IPS-18c (cell line): ENCODE data around the gene GALNT12.

ENCODE experiments used
- H3K4me3 ChIP-seq: 2 replicates; pipeline ENCODE4 v1.7.0; 2013; ENCODE audit warnings: low read depth, mild to moderate bottlenecking, low read length, moderate library complexity; ENCODE audit not compliant: insufficient read depth
- H3K9me3 ChIP-seq: one replicate; pipeline ENCODE4 v1.6.1; 2013; ENCODE audit warnings: mild to moderate bottlenecking, low read length, moderate library complexity; ENCODE audit not compliant: control insufficient read depth, insufficient read depth

Gene GALNT12, protein sequence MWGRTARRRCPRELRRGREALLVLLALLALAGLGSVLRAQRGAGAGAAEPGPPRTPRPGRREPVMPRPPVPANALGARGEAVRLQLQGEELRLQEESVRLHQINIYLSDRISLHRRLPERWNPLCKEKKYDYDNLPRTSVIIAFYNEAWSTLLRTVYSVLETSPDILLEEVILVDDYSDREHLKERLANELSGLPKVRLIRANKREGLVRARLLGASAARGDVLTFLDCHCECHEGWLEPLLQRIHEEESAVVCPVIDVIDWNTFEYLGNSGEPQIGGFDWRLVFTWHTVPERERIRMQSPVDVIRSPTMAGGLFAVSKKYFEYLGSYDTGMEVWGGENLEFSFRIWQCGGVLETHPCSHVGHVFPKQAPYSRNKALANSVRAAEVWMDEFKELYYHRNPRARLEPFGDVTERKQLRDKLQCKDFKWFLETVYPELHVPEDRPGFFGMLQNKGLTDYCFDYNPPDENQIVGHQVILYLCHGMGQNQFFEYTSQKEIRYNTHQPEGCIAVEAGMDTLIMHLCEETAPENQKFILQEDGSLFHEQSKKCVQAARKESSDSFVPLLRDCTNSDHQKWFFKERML

DNA sequence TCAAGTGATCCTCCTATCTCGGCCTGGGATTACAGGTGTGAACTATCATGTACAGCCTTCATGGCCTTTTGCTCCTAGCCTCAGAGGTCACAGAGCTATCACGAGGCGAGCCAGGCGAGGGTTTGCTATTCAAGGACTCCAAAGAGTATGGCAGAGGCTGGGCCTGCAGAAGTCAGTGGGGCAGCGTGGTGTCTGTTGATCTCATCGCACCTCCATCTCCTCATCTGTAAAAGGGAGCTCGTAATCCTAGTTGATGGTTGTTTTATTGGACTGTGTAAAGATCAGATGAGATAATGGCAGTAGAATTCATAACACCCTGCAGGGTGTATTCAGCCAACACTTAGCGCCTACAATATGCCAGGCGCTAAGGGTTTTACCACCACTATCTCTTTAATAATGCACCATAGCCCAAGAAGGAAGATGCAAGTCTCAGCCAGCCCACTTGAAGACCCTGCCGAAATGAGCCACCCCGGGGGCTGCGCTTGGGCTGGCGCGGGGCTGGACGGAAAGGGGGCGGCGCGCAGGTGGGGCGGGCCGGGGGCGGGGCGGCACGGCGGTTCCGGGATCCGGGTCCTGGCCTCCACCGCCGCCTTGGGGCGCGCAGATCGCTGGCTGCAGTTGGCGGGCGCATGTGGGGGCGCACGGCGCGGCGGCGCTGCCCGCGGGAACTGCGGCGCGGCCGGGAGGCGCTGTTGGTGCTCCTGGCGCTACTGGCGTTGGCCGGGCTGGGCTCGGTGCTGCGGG lies at the start of gene GALNT12:
TSS of gene GALNT12 (plus strand) at position 601 of the 744 bp plus-strand sequence. CDS start at position 630, 29 bp downstream.
- Histone ChIP-seq H3K9me3 (no peaks in the 10 kb centered on the region), H3K4me3 (peak within 1 kb of the TSS; percentile 69)

DNA sequence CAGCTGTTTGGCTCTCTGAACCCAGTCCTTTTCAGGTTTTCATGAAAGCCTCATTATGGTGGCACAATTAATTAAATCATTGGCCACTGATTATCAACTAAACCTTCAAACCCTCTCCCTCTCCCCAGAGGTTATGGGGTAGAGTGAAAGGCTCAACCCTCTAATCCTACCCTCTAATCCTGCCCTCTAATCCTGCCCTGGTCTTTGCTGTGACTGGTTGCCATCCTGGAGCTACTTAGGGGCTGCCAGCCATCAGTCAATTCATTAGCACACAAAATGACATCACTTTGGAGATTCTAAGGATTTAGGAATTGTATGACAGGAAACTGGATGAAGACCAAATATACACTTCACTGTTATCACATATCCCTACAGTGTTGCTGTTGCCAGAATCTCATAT lies 47.2 kb upstream of the GALNT12 start:
- no peaks in the 10 kb centered on the region for H3K9me3 ChIP-seq
- H3K4me3 ChIP-seq: no peak overlapping the region

DNA sequence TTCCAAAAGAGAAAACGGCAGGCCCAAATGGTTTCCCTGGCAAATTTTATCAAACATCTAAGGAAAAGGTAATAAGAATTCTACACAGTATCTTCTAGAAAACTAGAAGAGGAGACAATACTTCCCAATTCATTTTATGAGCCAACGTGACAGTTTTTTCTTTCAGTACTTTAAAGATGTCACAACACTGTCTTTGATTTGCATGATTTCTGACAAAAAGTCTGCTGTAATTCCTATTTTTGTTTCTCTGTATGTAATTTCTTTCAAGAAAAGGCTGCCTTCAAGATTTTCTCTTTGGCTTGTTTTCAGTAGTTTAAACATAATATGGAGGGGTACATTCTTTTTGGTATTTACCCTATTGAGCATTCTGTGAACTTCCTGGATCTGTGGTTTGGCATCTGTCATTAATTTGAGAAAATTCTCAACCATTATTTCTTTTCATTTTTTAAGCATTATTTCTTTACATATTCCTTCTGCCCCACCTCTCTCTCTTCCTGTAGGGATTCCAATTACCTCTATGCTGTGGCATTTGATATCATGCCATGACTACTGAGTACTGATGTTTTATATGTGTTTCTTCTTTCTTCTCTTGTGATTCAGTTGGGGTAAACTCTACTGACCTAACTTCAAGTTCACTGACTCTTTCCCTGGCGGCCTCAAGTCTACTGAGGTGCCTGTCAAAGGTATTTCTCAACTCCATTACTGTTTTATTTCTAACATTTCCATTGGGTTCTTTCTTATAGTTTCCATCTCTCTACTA lies 43.3 kb upstream of the GALNT12 start:
- no peak overlapping the region for H3K4me3 ChIP-seq
- no peaks in the 10 kb centered on the region for H3K9me3 ChIP-seq

DNA sequence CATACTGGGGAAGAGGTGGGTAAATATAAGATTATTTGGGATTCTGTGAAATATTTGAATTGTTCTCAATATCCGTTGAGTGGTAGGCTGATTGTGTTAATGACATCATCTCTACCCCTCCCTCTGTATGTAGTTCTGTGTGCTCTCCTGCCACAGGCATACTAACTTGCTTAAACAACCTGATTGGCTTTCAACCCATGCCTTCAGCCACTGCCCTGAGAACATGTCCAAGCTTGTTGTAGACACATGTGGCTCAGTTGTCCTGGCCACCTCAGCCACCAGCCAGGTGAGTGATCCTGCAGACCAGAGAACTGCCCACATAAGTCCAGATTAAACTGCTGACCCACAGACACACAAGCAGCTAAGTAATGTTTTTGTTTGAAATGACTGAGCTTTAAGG lies 42.2 kb upstream of the GALNT12 start:
- no peaks in the 10 kb centered on the region for H3K9me3 ChIP-seq
- H3K4me3 ChIP-seq: no peak overlapping the region

DNA sequence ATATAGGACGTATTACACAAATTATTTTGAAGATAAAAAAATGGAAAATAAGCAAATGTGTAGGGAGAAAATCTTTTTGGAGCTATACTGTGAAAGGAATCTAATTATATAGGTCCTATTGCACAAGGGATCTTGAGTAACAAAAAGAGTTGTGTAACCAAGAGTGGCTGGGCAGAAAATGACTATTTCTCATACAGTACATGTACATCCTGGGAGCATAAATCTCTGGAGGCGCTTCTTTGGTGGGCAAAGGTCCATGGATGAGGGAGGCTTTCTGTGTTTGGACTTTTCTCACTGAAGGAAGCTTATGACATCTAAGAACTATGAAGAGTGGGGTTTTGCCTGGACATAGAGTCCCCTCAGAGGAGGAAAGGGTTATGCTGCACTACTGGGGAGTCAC lies 40.9 kb upstream of the GALNT12 start:
- H3K4me3 ChIP-seq: no peak overlapping the region
- no peaks in the 10 kb centered on the region for H3K9me3 ChIP-seq

DNA sequence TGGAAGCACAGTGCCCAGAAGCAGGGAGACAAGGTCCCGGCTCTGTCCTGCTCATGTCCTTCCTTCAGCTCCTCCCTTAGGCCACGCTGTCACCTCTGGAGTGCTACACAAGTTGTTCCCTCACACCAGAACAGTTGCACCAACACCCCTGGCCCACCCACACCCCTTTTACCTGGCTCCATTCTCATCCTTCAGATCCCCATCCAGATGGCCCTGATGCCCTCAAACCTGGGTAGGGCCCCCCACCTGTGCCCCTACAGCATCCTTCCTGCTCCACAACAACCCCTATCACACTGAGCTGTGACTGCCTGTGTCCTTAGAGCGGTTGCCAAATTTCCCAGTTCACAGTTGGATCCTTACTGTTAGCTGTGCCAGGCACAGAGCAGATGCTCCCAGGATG lies 40.3 kb upstream of the GALNT12 start:
- Histone ChIP-seq H3K9me3 (no peaks in the 10 kb centered on the region), H3K4me3 (no peak overlapping the region)

DNA sequence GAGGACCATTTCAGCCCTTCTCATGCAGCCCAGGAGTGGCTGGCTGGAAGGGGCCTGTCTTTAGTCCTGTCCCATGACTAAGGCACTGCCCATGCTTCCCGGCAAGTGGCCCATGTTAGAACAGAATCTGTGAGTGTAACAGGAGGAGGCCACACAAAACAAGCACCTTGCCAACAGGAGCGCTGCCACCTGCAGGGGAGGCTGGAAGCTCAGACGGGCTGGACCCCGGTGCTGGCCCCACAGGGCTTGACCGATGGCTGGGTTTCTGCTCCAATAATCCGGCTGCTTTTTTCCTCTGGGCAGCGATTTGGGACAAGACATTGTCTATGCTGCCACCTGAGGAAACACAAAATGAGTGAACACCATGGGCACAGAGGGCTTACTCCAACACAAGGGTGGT lies 39.6 kb upstream of the GALNT12 start:
- Histone ChIP-seq H3K4me3 (no peak overlapping the region), H3K9me3 (no peaks in the 10 kb centered on the region)

DNA sequence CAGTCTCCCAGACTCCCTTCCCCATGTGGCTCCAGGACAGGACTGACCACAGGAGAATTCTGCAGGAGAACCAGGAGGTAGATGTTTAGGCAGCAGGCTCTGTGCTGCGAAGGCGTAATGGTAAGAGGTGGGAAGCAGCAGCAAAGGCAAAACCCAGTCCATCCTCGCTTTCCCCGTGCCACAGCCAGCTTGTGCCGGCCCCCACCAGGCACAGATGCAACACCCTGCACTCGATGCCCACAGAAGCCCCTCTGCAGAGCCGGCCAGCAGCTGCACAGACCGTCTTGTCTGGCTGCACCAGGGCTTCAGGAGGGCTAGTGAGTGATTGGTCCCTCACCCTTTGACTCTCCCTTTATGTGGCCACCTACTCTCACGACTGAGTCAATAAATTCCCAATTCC lies 39.1 kb upstream of the GALNT12 start:
- Histone ChIP-seq H3K4me3 (no peak overlapping the region), H3K9me3 (no peaks in the 10 kb centered on the region)

DNA sequence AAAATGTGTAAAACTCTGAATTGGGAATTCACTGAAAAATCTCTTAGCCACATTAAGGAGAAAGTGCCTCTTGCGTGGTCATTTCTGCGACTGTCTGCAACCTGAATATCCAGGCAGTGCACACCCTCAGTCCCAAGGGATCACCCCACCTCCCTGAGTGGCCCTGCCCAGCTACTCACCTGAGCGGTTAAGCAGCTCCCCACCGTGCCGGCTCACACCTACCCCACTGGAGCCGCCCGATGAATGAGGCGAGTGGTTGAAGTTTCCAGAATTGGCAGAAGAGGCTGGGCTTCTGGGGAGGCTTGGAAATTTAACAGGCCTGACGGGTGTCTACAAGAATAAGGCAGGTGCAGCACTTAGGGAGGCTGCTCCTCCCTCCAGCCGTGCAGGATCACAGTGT lies 36.8 kb upstream of the GALNT12 start:
- Histone ChIP-seq H3K4me3 (no peak overlapping the region), H3K9me3 (no peaks in the 10 kb centered on the region)

DNA sequence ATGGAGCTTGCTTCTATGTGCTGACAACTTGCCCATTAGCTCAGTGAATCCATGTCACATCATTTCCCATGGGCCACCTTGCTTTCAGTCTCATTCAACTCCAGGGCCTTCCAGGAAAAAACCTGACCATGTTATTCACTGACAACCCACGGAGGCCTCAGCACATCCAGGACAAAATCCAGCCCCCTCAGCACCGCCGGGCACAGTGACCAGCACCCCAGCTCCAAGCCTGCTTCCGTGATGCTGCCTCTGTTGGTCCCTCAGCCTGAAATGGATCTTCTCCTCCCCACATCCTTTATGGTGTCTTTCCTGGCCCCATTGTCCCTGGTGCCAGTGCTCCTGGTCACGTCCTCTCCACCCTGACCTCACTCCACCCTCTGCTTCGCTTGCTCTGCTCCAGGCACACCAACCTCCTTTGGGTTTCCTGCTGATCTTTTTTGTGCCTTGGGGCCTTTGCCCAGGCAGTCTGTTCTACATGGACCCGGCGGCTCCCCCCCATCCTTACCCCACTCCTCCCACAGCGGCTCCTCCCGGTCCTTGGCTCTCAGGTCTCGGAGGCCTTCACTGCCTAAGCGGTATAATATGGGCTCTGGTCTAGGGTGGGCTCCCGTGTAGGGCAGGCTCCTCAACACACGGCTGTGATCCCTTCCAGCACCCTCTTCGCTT lies 36.1 kb upstream of the GALNT12 start:
- H3K4me3 ChIP-seq: no peak overlapping the region

DNA sequence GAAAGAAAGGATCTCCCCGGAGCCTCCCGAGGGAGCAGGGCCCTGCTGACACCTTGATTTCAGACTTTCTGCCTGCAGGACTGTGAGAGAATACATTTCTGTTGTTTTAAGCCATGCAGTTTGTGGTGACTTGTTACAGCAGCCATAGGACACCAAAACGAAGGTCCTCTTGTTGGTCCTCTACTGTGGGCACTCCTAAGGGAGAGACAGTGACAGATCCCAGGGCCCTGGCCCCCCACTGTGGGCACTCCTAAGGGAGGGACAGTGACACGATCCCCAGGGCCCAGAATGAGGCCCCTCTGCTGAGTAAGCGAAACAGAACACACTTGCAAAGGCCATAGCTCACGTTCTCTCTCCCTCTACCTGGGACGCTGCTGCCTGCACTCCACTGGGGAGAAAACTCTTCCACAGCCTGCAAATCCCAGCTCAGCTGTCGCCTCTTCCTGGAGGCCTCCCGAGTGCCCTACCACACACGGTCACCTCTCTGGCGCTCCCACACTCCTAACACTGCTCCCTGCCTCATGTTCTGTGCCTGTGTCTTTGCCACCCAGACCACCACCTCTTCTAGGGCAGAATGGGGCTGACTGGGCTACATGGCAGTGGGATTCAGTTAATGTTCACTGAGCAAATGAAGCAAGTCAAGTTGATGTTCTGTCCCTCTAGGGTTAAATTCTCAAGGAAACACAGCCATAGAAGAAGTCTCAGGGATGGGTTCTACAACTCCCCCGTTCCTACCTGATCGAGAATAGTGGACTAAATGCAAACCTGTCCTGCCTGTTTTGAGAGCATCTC lies 34.9 kb upstream of the GALNT12 start:
- no peaks in the 10 kb centered on the region for H3K9me3 ChIP-seq
- H3K4me3 ChIP-seq: no peak overlapping the region

More for the DNA sequence above, 36.1 kb upstream of the GALNT12 start:
- H3K9me3 ChIP-seq: no peaks in the 10 kb centered on the region

DNA sequence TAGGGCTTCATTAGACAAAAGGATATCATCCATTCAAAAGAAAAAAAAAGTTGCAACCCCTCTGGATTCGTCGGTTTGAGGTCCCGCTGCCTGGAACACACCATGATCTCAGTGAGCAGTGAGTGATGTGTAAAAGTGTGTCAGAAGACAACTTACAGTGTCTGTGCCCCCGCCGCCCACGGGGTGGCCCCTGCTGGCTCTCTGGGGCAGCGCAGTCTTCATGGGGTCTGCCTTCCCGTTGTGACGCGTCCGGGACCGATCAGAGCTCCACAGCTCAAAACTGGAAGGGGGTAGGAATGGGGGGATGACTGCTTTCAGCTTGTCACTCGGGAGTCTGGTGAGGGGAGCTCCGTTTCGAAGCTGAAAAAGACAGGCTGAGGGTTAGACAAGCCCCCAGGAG lies 33.7 kb upstream of the GALNT12 start:
- Histone ChIP-seq H3K9me3 (no peaks in the 10 kb centered on the region), H3K4me3 (no peak overlapping the region)

DNA sequence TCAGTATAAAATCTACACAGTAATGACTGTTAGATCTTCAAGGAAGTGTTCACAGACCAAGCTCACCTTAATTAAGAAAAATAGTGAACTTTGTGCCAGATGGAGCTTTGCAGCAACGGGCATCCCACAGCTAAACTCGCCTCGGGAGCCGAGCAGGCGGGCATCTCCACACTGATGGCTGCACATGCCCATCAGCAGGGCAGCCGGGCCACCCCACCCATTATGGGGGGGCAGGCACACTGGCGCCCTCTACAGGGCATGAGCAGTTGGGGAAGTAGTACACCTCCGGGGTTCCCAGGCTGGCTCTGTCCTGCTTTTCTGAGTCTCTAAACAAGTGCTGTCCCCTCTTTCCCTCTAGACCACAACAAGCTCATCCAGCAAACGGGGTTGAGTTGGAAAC lies 32.7 kb upstream of the GALNT12 start:
- Histone ChIP-seq H3K9me3 (no peaks in the 10 kb centered on the region), H3K4me3 (no peak overlapping the region)

DNA sequence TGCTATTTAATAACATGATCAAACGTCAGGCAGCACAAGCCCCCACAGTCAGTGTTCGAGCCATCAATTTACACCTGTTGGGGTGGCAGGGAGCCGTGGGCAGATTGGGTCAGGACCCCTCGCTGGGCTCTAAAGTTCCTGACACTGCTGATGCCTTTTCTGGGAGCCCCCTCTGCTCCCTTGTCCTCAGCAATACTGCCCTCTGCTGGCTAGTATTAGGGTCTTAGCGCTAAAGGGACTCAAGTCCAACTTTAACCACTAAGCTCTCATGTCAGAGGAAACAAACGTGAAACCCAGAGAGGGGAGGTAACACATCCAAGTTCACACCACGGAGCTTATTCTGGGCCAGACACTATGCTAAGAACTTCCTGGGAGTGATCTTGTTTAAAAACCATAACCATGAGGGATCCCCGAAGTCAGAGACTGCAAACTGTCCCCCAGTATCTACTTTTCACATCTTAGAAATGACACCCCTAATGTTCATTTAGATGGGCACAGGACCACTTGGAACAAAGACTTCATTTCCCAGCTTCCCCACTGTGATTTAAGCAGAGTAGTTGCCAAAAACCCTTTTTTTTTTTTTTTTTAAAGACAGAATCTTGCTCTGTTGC lies 31.5 kb upstream of the GALNT12 start:
- H3K9me3 ChIP-seq: no peaks in the 10 kb centered on the region
- no peak overlapping the region for H3K4me3 ChIP-seq

DNA sequence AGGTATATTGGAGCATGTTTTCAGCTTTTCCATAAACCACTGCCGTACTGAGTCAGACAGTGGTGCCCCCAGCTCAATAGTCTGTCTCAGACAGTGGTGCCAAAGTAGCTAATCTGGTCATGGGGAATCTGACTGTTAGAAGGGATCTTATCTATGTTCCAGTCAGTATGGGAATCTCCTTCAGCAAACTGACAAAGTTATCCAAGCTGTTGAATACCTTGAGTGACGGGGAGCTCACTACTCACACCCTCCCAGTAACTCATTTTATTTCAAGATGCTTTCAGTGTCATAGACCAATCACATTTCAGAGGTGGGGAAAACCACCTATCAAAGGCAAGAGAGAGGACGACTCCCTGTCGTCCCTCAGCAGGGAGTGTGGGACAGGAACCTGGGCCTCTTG lies 29.9 kb upstream of the GALNT12 start:
- Histone ChIP-seq H3K9me3 (no peaks in the 10 kb centered on the region), H3K4me3 (no peak overlapping the region)

DNA sequence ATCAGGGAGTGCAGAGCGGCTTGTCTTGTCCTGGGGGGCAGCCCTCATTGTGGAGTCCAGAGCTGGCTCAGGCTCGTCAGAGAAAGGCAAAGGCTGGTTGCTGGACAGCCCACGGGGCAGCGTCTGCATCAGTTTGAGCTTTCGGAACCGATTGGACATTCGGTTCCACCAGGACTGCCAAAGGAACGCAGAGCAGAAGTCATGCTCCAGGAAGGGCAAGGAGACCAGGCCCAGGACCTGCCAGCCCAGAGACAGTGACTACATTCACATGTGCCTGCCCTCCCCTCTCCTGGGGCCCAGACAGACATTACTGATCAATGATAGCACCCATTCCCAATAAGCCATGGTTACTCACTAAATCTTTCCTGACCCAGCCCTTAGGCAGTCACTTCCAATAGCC lies 29.2 kb upstream of the GALNT12 start:
- H3K9me3 ChIP-seq: no peaks in the 10 kb centered on the region
- H3K4me3 ChIP-seq: no peak overlapping the region
